GM23338 (cell line): Measurements from ENCODE around the gene RRBP1. TPM values are rescaled to one million over a fixed set of nuclear protein-coding genes. Genes with fewer than 3 reads are reported as not detected.

Experiments used
- ATAC-seq: fragments of 200-7000 bp; cut with Tn5 transposase; 3 replicates; pipeline ENCODE4 v1.9.1; 2020
- DNase-seq: peaks from one replicate; pipeline ENCODE4 v3.0.0-alpha.2; 2015; ENCODE audit warnings: low spot score
- H2AFZ ChIP-seq: fragments of 200-600 bp; sonication (generic); 2 replicates; pipeline ENCODE4 v1.8.0; 2016; ENCODE audit warnings: antibody characterized with exemption, mild to moderate bottlenecking, moderate library complexity
- H3F3A ChIP-seq: fragments of 200-600 bp; sonication (generic); replicated peaks from 2 replicates; pipeline ENCODE4 v1.8.0; 2017; ENCODE audit warnings: antibody characterized with exemption, mixed run types, low read depth
- H3K27ac ChIP-seq: fragments of 200-600 bp; sonication (generic); 2 replicates; pipeline ENCODE4 v1.6.1; 2016; ENCODE audit warnings: low read depth
- H3K27me3 ChIP-seq: fragments of 200-600 bp; sonication (generic); 2 replicates; pipeline ENCODE4 v1.8.0; 2016; ENCODE audit warnings: mild to moderate bottlenecking, mixed run types, moderate library complexity; ENCODE audit not compliant: insufficient read depth
- H3K36me3 ChIP-seq: fragments of 200-600 bp; sonication (generic); 2 replicates; pipeline ENCODE4 v1.8.0; 2016; ENCODE audit warnings: mild to moderate bottlenecking; ENCODE audit not compliant: insufficient read depth
- H3K4me1 ChIP-seq: fragments of 200-600 bp; sonication (generic); 2 replicates; pipeline ENCODE4 v1.8.0; 2016; ENCODE audit warnings: mild to moderate bottlenecking, moderate library complexity; ENCODE audit not compliant: insufficient read depth
- H3K4me2 ChIP-seq: fragments of 200-600 bp; sonication (generic); 2 replicates; pipeline ENCODE4 v1.7.1; 2017; ENCODE audit warnings: mixed run types
- H3K4me3 ChIP-seq: fragments of 200-600 bp; sonication (generic); 2 replicates; pipeline ENCODE4 v1.6.1; 2016; ENCODE audit warnings: mixed run types
- H3K79me2 ChIP-seq: fragments of 200-600 bp; sonication (generic); replicated peaks from 2 replicates; pipeline ENCODE4 v1.8.0; 2017; ENCODE audit warnings: mild to moderate bottlenecking; ENCODE audit not compliant: insufficient read depth
- H3K9me2 ChIP-seq: fragments of 200-600 bp; sonication (generic); 2 replicates; pipeline ENCODE4 v1.8.0; 2017; ENCODE audit not compliant: insufficient read depth
- H4K20me1 ChIP-seq: fragments of 200-600 bp; sonication (generic); replicated peaks from 2 replicates; pipeline ENCODE4 v1.8.0; 2017; ENCODE audit warnings: mild to moderate bottlenecking; ENCODE audit not compliant: insufficient read depth
- H3K27ac Mint-ChIP-seq: 2 replicates; pipeline ENCODE4 v1.8.0; 2020; ENCODE audit warnings: inconsistent platforms, mild to moderate bottlenecking, moderate library complexity, mixed read lengths
- H3K27me3 Mint-ChIP-seq: 3 replicates; pipeline ENCODE4 v1.8.0; 2022; ENCODE audit warnings: low read depth, mild to moderate bottlenecking, moderate library complexity, mixed read lengths, inconsistent platforms; ENCODE audit not compliant: insufficient read depth, poor library complexity
- H3K36me3 Mint-ChIP-seq: 3 replicates; pipeline ENCODE4 v1.8.0; 2021; ENCODE audit warnings: low read depth, mild to moderate bottlenecking, inconsistent platforms, moderate library complexity, mixed read lengths
- H3K4me1 Mint-ChIP-seq: 3 replicates; pipeline ENCODE4 v1.8.0; 2020; ENCODE audit warnings: mild to moderate bottlenecking, inconsistent platforms, mixed read lengths
- H3K4me3 Mint-ChIP-seq: 3 replicates; pipeline ENCODE4 v1.8.0; 2021; ENCODE audit warnings: moderate library complexity, mild to moderate bottlenecking, inconsistent platforms, mixed read lengths
- H3K9me3 Mint-ChIP-seq: 3 replicates; pipeline ENCODE4 v1.8.0; 2020; ENCODE audit warnings: moderate library complexity, mild to moderate bottlenecking, inconsistent platforms, mixed read lengths
- CREB1 ChIP-seq: fragments of 250-450 bp; sonication (Bioruptor Pico); IDR thresholded peaks from 2 replicates; pipeline ENCODE4 v1.5.0; 2020; ENCODE audit warnings: low read depth, mild to moderate bottlenecking, moderate library complexity
- CTCF ChIP-seq, 2 experiments: fragments of 200-600 bp in 1 of 2; sonication (generic) in 1 of 2; conservative IDR thresholded peaks; 2 replicates each; pipeline versions ENCODE4 v1.5.1 to v1.6.1; 2016 to 2017; ENCODE audit warnings: antibody characterized with exemption in 2 of 2, low read depth in 2 of 2, mild to moderate bottlenecking in 2 of 2, moderate library complexity in 1 of 2
- ETS1 ChIP-seq: IDR thresholded peaks from 2 replicates; pipeline ENCODE4 v1.6.1; 2016; ENCODE audit warnings: antibody characterized with exemption
- JUNB ChIP-seq: IDR thresholded peaks from one replicate; pipeline ENCODE4 v1.6.1; 2016; ENCODE audit warnings: antibody characterized with exemption; ENCODE audit not compliant: unreplicated experiment
- NANOG ChIP-seq: IDR thresholded peaks from 2 replicates; pipeline ENCODE4 v1.6.1; 2016; ENCODE audit warnings: antibody characterized with exemption, borderline replicate concordance
- POLR2AphosphoS5 ChIP-seq: IDR thresholded peaks from 2 replicates; pipeline ENCODE4 v1.6.1; 2016; ENCODE audit warnings: antibody characterized with exemption, low read depth
- STAT1 ChIP-seq: IDR thresholded peaks from one replicate; pipeline ENCODE4 v1.6.1; 2016; ENCODE audit warnings: antibody characterized with exemption; ENCODE audit not compliant: unreplicated experiment
- ZNF114 ChIP-seq: fragments of 250-450 bp; sonication (Bioruptor Pico); IDR thresholded peaks from 2 replicates; pipeline ENCODE4 v1.5.0; 2020; ENCODE audit warnings: mild to moderate bottlenecking, moderate library complexity
- ZNF331 ChIP-seq: fragments of 250-450 bp; sonication (Bioruptor Pico); IDR thresholded peaks from 2 replicates; pipeline ENCODE4 v1.5.0; 2020; ENCODE audit warnings: low read depth, mild to moderate bottlenecking, moderate library complexity
- ZNF462 ChIP-seq: fragments of 250-450 bp; sonication (Bioruptor Pico); IDR thresholded peaks from 2 replicates; pipeline ENCODE4 v1.5.0; 2020; ENCODE audit warnings: mild to moderate bottlenecking, moderate library complexity
- polyA plus RNA-seq: library from polyadenylated mRNA; unstranded; fragments of >200 nt; fragmentation: Nextera tagmentation; extraction: Ambion mirVana; gene quantifications from 2 replicates; pipeline ENCODE4 v1.2.1, GENCODE V29; 2016
- total RNA-seq: library from RNA; depleted of rRNA; stranded (reverse); fragments of >200 nt; shearing (Covaris generic); gene quantifications from 2 replicates; pipeline ENCODE4 v1.2.3, GENCODE V29; 2014

Gene RRBP1
- total and polyA plus RNA-seq, 2 experiments from 2014 or later: 105 to 113 TPM

GRCh38 chr20:17629025-17629424, 53.0 kb downstream of the RRBP1 start:
- H3K4me2 ChIP-seq: no peak overlapping the region
- no peaks in the 10 kb centered on the region for H3F3A ChIP-seq
- H3K9me3 Mint-ChIP-seq: 0 out of 3 replicates have a peak, but pooled peaks cover 3% of the 10 kb centered on the region
- H3K4me3 ChIP-seq: no peak overlapping the region
- no peaks in the 10 kb centered on the region; the same call in 2 of the 3 replicates for H3K4me1 Mint-ChIP-seq
- no peak overlapping the region for H3K4me3 Mint-ChIP-seq
- H4K20me1 ChIP-seq: no peaks in the 10 kb centered on the region
- no peak overlapping the region for H2AFZ ChIP-seq
- no peak for ATAC-seq
- H3K27me3 Mint-ChIP-seq: peaks cover 13% of the 10 kb centered on the region
- H3K79me2 ChIP-seq: no peaks in the 10 kb centered on the region
- no peaks in the 10 kb centered on the region for H3K4me1 ChIP-seq
- no peak overlapping the region for H3K27ac ChIP-seq
- TF ChIP-seq ZNF462 (CRISPR knock-in tag): no peak
- TF ChIP-seq CREB1: no peak
- TF ChIP-seq NANOG: no peak
- TF ChIP-seq ETS1: no peak
- TF ChIP-seq ZNF331 (CRISPR knock-in tag): no peak
- TF ChIP-seq JUNB: no peak
- no peak for TF ChIP-seq ZNF114 (CRISPR knock-in tag)
- no peak for TF ChIP-seq CTCF (conservative IDR thresholded peaks at IDR 0.05; ENCODE audit: low read depth in 2 of 2)
- TF ChIP-seq POLR2AphosphoS5: no peak
- no peak for TF ChIP-seq STAT1
- H3K27me3 ChIP-seq: no peaks in the 10 kb centered on the region
- no peak for DNase-seq
- peaks cover 68% of the 10 kb centered on the region for H3K36me3 Mint-ChIP-seq
- no peak overlapping the region for H3K27ac Mint-ChIP-seq
- H3K36me3 ChIP-seq: peaks cover 5% of the 10 kb centered on the region; the same call in 1 of the 2 replicates
- no peaks in the 10 kb centered on the region for H3K9me2 ChIP-seq
